CD4-positive, alpha-beta T cell treated with Interleukin-10 for 1 hour (primary cell): Measurements from ENCODE around the gene OVCH1.
"Not testable (repeated sequence)": the region's sequence is repeated elsewhere in the genome, so short reads cannot be mapped to it uniquely, and the experiment has no call there.

Source experiments
- DNase-seq: peaks from one replicate; pipeline ENCODE4 v3.0.0-alpha.2; 2020

Gene OVCH1

GRCh38 chr12:29396774-29397173 lies 100.7 kb downstream of the OVCH1 start:
- DNase-seq = no peak

GRCh38 chr12:29395356-29395755 lies 102.1 kb downstream of the OVCH1 start:
- DNase-seq = no peak

- peak; percentile 63 for DNase-seq
Observed at GRCh38 chr12:29390419-29390818, 107.1 kb downstream of the OVCH1 start.

GRCh38 chr12:29389295-29389919 lies 108.1 kb downstream of the OVCH1 start:
- peak; percentile 13 for DNase-seq

GRCh38 chr12:29386084-29386680 lies 111.3 kb downstream of the OVCH1 start:
- DNase-seq = not testable (repeated sequence)

- not testable (repeated sequence) for DNase-seq
Observed at GRCh38 chr12:29385194-29385593, 112.3 kb downstream of the OVCH1 start.

- DNase-seq = no peak
Observed at GRCh38 chr12:29382251-29382650, 115.2 kb downstream of the OVCH1 start.

- DNase-seq = peak; percentile 98
Observed at GRCh38 chr12:29380536-29381523, 116.7 kb downstream of the OVCH1 start, which contains the start of gene ERGIC2. TSS of gene ERGIC2 (minus strand) at chr12:29381172. CDS start at chr12:29371633, 9,539 bp downstream.
